K562 (cell line): ENCODE results near the gene LAMTOR4.
"Not testable (repeated sequence)": the region's sequence is repeated elsewhere in the genome, so short reads cannot be mapped to it uniquely, and the experiment has no call there.

Source experiments
- NFIC ChIP-seq: fragments of 450-650 bp; IDR thresholded peaks from 2 replicates; pipeline ENCODE4 v1.6.1; 2017; ENCODE audit warnings: mild to moderate bottlenecking, inconsistent platforms
- ZNF668 ChIP-seq: fragments of 250-450 bp; sonication (Bioruptor Pico); IDR thresholded peaks from 2 replicates; pipeline ENCODE4 v1.8.0; 2022; ENCODE audit warnings: mild to moderate bottlenecking, inconsistent platforms
- TF ChIP-seq, protein P1 (sequence below): fragments of 250-450 bp; sonication (Bioruptor Pico); IDR thresholded peaks from 2 replicates; pipeline ENCODE4 v1.4.0; 2020; ENCODE audit warnings: mild to moderate bottlenecking

DNA sequence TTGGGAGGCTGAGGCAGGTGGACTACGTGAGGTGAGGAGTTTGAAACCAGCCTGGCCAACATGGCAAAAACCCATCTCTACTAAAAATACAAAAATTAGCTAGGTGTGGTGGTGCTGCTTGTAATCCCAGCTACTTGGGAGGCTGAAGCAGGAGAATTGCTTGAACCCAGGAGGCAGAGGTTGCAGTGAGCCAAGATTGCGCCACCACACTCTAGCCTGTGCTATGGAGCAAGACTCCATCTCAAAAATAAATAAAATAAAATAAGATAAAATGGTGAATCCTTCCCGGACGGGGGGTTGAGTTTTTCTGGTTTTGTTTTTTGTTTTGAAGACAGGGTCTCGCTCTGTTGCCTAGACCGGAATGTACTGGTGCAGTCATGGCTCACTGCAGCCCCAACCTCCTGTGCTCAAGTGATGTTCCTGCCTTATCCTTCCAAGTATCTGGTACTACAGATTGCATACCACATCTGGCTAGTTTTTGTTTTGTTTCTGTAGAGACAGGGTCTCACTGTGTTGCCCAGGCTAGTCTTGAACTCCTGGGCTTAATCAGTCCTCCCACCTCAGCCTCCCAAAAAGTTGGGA, 43.7 kb downstream of the LAMTOR4 start:
- TF ChIP-seq, protein P1, sequence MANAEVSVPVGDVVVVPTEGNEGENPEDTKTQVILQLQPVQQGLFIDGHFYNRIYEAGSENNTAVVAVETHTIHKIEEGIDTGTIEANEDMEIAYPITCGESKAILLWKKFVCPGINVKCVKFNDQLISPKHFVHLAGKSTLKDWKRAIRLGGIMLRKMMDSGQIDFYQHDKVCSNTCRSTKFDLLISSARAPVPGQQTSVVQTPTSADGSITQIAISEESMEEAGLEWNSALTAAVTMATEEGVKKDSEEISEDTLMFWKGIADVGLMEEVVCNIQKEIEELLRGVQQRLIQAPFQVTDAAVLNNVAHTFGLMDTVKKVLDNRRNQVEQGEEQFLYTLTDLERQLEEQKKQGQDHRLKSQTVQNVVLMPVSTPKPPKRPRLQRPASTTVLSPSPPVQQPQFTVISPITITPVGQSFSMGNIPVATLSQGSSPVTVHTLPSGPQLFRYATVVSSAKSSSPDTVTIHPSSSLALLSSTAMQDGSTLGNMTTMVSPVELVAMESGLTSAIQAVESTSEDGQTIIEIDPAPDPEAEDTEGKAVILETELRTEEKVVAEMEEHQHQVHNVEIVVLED: not testable (repeated sequence)
- TF ChIP-seq NFIC; ZNF668 (CRISPR knock-in tag): not testable (repeated sequence)
